ENCODE measurements around the gene DSCAML1.

The DSCAML1 gene

DNA sequence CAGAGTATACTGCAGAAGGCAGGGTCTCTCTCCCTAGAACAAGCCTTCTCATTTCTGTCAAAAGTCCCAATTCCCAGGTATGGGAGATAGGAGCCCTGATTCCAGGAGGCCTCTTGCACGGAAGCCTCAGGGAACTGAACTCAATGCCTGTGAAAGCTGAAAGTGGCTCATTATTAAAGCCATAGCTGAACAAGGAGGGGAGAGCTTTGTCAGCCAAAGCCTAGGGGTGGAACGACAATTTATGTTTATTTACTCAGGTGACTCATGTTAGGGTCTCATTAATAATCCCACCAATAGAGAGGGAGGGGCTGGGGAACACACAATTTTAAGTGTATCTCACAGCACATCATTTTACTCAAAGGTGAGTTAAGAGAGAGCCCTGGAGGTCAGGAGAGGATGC is 44.9 kb downstream of the DSCAML1 start:
- no peak for DNase-seq (ENCODE audit: low read depth)

- no peak for DNase-seq (ENCODE audit: low read depth)
Measured at GRCh38 chr11:117750916-117751662, 45.9 kb downstream of the DSCAML1 start.

DNA sequence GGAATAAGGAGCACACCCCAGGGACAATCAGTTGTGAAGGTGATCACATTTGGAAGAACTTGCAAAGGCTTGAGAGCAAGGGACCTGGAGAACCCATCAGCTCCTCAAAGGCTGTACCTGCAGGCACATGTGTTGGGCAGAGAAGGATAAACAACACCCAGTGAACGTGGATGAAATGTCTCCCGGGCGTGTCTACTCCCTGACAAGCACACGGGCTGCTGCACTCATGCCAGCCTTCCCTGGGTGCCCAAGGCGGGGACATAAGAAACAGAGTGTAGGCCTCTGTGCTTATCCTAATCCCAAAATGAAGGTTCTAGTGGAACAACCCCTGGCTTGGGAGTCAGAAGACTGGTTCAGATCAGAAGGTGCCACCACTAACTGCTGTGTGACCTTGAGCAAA is 46.7 kb downstream of the DSCAML1 start:
- no peak for DNase-seq (ENCODE audit: low read depth)

DNA sequence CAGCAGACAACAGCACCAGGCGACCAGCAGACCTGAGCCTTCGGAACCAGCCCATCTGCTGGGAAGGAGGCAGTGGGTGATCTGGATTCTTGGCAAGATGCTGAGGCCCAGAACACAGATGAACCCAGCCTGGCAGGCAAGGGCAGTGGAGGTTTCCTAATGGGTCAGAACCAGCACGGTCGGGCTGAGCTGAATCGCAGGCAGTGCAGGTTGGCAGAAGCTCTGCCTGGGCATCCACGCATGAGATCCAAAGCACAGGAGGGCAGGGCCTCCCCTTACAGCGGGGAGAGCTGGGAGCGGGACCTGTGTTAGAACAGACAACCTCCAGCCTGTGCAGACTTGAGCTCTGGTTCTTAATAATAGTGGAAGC is 47.5 kb downstream of the DSCAML1 start:
- DNase-seq (ENCODE audit: low read depth), result no peak

DNA sequence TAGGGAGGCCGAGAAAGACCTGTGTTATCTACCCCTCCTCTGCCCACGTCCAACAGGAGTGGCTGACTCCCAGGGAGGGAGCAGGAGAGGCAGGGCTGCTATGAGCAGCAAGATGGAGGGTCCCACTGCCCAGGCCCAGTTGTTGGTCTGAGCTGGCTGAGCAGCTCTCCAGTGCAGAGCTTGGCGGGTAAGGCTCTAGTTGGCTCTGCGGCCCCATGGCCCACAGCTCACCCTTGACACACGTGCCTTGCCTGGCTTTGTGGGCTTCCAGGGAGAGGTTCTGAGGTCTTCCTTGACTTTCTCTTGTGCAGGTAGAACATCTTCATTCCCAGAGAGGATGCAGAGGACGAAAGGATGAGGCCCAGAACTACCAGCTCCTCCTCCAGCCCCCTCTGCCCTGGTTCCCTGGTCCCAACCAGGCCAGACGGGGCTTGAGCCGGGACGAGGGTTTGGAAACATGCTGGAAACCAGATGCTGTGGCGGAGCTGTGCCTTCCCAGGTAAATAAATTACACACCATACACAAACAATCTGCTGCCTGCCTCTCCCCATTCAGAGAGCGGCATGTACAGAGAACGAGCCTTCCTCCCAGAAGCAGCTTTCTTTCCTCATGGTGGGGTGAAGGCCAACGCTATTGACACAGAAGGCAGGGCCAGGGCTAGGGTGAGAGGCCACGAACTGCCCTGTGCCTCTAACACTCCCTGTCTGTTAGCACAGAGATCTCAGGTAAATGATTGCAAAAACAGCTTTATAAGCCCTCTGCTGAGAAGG is 48.1 kb downstream of the DSCAML1 start:
- DNase-seq (ENCODE audit: low read depth), result no peak

DNA sequence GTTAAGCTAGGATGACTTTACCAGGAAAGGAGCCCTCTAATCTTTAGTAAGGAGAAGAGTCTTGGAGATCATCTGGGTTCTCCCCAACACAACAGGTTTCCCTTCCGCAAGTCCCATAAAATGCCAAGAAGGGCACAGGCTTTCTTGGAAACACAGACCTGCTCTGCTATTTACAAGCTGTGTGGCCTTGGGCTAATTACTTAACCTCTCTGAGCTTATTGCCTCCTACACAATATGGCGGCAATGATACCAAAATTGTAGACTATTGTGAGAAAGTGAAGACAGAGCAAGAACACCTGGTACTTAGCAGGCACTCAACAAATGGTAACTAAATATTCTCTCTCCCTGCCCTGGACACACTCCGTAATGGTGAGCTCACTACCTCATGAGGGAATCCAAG is 49.1 kb downstream of the DSCAML1 start:
- no peak for DNase-seq (ENCODE audit: low read depth)

GRCh38 chr11:117745346-117745745 is 51.7 kb downstream of the DSCAML1 start:
- no peak for DNase-seq (ENCODE audit: low read depth)

DNA sequence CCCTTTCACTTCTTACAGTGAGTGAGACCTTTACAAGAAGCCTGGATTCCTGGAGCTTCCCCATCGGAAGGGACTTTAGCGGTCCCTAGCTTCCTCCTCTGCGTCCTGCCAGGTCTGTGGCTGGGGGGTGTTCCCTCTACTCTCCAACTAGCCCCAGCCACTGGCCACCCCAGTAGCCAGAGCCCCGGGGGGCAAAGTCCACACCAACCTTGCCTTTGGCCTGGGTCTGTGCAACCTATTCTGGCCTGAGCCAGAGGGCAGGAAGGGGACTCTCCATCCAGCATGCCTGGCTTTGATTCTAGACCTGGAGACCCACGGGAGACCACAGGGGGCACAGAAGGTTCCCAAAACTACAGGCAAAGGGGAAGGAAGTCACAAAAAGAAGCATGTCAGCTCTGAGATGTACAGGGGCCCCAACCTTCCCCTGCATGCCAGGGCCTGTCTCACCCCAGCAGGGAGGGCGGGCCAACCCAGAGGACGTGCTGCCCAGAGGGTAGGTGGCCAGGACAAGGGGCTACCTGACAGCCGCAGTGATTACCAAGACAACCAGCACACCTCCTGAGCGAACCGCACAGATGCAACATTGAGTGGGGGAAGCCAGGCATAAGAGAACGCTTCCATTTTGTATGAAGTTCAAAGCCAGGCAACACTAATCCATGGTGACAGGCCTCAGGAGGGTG is 52.4 kb downstream of the DSCAML1 start:
- DNase-seq (ENCODE audit: low read depth), result no peak

DNA sequence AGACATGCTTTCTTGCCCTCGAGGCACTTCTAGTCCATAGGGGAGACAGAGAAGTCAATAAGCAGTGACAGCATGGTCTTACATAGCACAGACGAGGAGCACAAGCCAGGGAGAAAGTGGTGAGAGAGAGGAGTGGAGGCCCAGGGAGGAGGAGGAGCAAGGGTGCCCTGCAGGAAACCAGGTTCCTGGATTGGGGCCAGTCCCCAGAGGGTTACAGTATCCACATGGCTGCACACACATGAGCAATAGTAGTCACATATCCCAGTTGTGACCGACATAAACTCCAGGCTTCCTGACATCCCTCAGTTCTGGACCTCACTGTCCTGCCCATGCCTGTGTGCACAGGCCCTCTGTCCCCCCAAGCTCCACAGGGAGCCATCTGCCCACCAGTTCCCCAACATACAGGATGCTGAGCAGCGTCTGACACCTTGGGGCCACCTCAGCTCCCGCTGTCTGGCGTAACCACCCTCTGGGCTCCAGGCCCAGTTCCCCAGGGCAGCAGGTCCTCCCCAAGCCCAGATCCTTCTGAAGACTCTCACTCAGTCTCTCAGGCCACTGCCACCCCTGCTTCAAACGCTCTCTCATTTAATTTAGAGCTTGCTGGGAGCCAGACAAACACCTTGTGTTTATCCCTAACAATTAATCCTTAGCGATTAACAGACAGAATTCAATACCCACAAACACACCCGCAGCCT is 53.7 kb downstream of the DSCAML1 start:
- DNase-seq (ENCODE audit: low read depth), result no peak

GRCh38 chr11:117738246-117738957 is 58.6 kb downstream of the DSCAML1 start:
- no peak for DNase-seq (ENCODE audit: low read depth)

DNA sequence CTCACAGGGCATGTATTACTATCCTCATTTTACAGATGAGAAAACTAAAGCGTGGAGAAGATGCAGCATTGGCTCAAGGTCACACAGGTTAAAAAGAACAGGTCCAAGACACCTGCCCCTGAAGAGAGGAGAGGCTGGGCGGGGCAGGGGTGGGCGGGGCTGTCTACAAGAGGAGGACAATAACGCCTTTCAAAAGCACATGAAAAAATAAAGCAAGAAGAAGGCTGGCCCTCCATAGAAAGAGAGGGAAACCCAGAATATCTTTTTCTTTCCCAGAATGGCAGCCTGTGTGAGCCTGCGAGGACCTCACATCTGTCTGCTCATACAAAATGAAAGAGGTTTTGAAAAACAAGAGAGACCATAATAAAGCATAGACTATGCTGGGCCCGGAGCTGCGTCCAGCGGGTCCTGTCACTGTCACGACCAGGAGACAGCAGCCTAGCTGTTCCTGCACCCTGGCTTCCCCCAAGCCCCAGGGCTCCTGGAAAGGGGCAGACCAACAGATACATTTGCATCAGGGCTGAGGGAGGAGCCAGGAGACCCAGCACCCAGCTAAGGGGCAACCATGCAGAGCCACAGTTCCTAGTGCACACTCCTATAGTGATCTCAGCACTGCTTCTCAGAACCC is 61.6 kb downstream of the DSCAML1 start:
- no peak for DNase-seq (ENCODE audit: low read depth)

GRCh38 chr11:117734601-117735024 is 62.4 kb downstream of the DSCAML1 start:
- DNase-seq (ENCODE audit: low read depth), result no peak

DNA sequence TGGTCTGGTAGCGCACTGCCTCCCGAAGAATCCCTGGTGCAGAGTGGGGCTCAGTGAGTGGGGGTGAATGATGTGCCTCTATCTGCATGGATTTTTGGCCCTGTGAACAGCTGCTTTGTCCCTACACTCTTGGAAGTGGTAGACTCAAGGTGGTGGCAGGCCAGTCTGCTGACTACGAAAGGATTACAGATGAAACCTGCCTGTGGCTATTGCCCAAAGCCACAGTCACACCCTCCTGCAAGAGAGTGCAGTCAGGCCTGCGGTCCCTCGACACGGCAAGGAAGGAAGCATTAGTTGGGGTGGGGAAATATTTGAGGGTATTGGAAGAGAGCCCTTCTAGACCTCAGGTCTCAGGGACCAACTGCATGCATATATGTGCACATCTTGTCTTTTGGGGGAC is 63.7 kb downstream of the DSCAML1 start:
- DNase-seq (ENCODE audit: low read depth), result no peak

GRCh38 chr11:117731722-117732290 is 65.2 kb downstream of the DSCAML1 start:
- DNase-seq (ENCODE audit: low read depth), result no peak

- no peak for DNase-seq (ENCODE audit: low read depth)
Measured at GRCh38 chr11:117730208-117730800, 66.7 kb downstream of the DSCAML1 start.

GRCh38 chr11:117725048-117725734 is 71.8 kb downstream of the DSCAML1 start:
- DNase-seq (ENCODE audit: low read depth), result no peak

DNA sequence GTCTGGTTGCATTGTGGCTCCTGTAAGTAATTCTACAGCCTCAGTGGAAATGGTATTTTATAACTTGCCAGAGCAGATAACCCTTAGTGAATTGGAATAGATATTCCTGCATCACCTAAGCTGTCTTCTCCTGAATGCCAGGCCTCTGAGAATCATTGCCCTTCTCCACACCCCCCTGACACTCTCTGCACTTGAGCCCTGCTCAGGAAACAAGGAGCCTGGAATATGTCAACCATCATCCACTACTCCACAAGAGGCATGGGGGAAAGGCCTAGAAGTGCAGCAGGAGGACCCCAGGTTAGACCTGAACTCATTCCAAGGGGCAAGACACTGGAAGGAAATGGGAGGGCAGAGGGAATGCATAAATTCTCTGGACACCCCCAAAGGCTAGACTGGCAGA is 72.4 kb downstream of the DSCAML1 start:
- DNase-seq (ENCODE audit: low read depth), result no peak

DNA sequence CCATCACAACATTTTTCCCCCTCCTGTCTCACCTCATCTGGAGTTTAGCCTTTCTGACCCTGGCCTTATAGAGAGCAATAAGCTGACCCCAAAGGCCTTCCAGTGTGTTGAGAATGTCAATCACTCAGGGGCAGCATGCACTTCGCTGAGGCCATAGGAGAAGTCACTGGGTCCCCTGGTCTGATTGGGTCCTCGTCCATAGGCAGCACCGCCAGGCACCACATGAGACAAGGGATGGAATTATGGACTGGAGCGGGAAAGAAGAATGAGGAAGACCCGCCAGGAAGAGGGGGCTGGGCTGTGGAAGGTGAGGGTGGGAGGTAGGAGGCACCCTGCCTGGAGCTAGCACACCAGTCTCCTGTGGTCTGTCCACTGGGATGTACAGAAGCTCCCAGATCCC is 72.9 kb downstream of the DSCAML1 start:
- DNase-seq (ENCODE audit: low read depth), result no peak

DNA sequence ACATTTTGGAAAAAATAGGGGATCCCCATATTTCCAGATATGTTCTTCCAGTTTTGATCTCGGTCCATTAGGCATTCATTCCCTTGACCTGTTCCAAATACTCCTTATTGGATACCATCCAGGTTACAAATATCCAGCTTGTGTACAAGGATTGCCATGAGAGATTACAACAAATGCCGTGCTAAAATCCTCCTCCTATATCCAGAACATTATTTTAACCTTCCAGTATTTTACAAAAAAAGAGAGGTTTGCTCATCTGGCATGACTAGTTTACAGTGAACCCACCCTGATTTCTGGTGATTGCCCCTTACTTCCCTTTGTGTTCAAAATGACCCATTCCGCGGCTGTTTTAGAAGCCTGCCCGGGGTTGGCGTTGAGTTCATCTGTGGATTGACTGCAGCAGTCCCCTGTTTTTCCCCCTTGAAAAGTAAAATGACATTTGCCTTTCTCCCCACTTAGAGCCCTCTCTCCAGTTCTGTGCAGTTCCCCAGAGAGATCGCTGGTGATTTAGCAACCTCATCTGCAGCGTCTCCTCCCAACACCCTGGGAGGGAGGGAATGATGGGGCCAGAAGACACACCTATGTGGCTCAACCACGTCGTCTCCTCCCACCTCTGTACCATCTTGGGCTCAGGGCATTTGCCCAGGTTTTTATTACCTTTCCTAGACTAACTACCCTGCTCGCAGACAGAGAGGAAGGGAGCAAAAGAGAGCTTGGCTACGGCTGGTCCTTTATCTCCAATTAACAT is 73.6 kb downstream of the DSCAML1 start:
- DNase-seq (ENCODE audit: low read depth), result no peak
